ENCODE results near the gene SPIN1. TPM values are rescaled to one million over a fixed set of nuclear protein-coding genes. Genes with fewer than 3 reads are reported as not detected.

The SPIN1 gene
- total and polyA plus RNA-seq, 2 of the 8 experiments (the other 6 are each of a cell fraction or from before 2014, with no cell fraction given) = 69.9 to 139 TPM

GRCh38 chr9:88378317-88378716 lies 9.9 kb upstream of the SPIN1 start (continued):
- TF ChIP-seq CBX8 (IDR thresholded peaks at IDR 0.05; ENCODE audit: borderline replicate concordance, low read depth, low read length) (no peak), POU5F1 (IDR thresholded peaks at IDR 0.05; ENCODE audit: low read depth, low read length) (no peak), SAP30 (IDR thresholded peaks at IDR 0.05; ENCODE audit: insufficient read depth, insufficient replicate concordance, low read length) (no peak), HDAC2 (IDR thresholded peaks at IDR 0.05; ENCODE audit: borderline replicate concordance in 1 of 2, low read depth in 2 of 2, low read length in 2 of 2) (no peak), GABPA (IDR thresholded peaks at IDR 0.05; ENCODE audit: borderline replicate concordance, insufficient read depth, low read length) (no peak), FOSL1 (IDR thresholded peaks at IDR 0.05; ENCODE audit: insufficient read depth, low read depth, low read length) (no peak), BACH1 (IDR thresholded peaks at IDR 0.05; ENCODE audit: low read length) (no peak), CTCF (IDR thresholded peaks at IDR 0.05; ENCODE audit: control extremely low read depth in 1 of 3, insufficient read depth in 1 of 3, low read depth in 1 of 3, low read length in 3 of 3) (peak; percentile 4 to 62 (median 31); a peak in 3 of 4 replicates), BRCA1 (IDR thresholded peaks at IDR 0.05; ENCODE audit: low read depth, low read length) (no peak), USF2 (IDR thresholded peaks at IDR 0.05; ENCODE audit: low read length) (peak; percentile 35; the same call in 1 of the 2 replicates), SUZ12 (IDR thresholded peaks at IDR 0.05; ENCODE audit: low read length) (no peak), EZH2 (IDR thresholded peaks at IDR 0.05; ENCODE audit: low read depth, low read length, severe bottlenecking) (no peak), ATF2 (IDR thresholded peaks at IDR 0.05; ENCODE audit: low read length) (no peak), CREB1 (IDR thresholded peaks at IDR 0.05) (no peak), CEBPB (IDR thresholded peaks at IDR 0.05; ENCODE audit: low read depth, low read length) (no peak), E2F6 (IDR thresholded peaks at IDR 0.05) (no peak), RAD21 (IDR thresholded peaks at IDR 0.05 in 1 of 2, conservative IDR thresholded peaks at IDR 0.05 in 1 of 2; ENCODE audit: low read depth in 2 of 2, low read length in 2 of 2) (peak; percentile 45 to 48), SP2 (IDR thresholded peaks at IDR 0.05; ENCODE audit: low read length) (no peak), BCL11A (IDR thresholded peaks at IDR 0.05; ENCODE audit: low read depth in 2 of 2, low read length in 2 of 2) (no peak)
